Retinal pigment epithelial cell (primary cell): Measurements from ENCODE around the gene DHRS7.
A peak's percentile ranks its signal among the peaks of the same experiment; 100 is the strongest.
"Not testable (repeated sequence)": the region's sequence is repeated elsewhere in the genome, so short reads cannot be mapped to it uniquely, and the experiment has no call there.

Experiments
- DNase-seq: peaks from one replicate; pipeline ENCODE4 v3.0.0-alpha.2; 2010; ENCODE audit warnings: low read depth
- H3K4me3 ChIP-seq: 2 replicates; pipeline ENCODE4 v1.5.1; 2011; ENCODE audit warnings: mild to moderate bottlenecking, low read length, control low read depth, moderate library complexity
- CTCF ChIP-seq: conservative IDR thresholded peaks from 2 replicates; pipeline ENCODE4 v1.5.1; 2011; ENCODE audit warnings: low read depth, low read length, control low read depth, inconsistent platforms

Gene DHRS7

GRCh38 chr14:60102389-60102788 lies 62.8 kb downstream of the DHRS7 start:
- H3K4me3 ChIP-seq: no peak overlapping the region
- DNase-seq: peak; percentile 30
- no peak for TF ChIP-seq CTCF

- H3K4me3 ChIP-seq: no peak overlapping the region
- no peak for TF ChIP-seq CTCF
- no peak for DNase-seq
These were observed 63.4 kb downstream of the DHRS7 start for GRCh38 chr14:60101786-60102185.

GRCh38 chr14:60099855-60100254 lies 65.3 kb downstream of the DHRS7 start:
- H3K4me3 ChIP-seq, DNase-seq: not testable (repeated sequence)

- TF ChIP-seq CTCF: no peak
- no peak for DNase-seq
- H3K4me3 ChIP-seq: no peak overlapping the region
These were observed 67.2 kb downstream of the DHRS7 start for GRCh38 chr14:60097974-60098373.

- TF ChIP-seq CTCF: no peak
- DNase-seq: peak; percentile 28
- H3K4me3 ChIP-seq: no peak overlapping the region
These were observed 69.3 kb downstream of the DHRS7 start for GRCh38 chr14:60095781-60096450.

GRCh38 chr14:60095231-60095630 lies 70.0 kb downstream of the DHRS7 start:
- TF ChIP-seq CTCF: no peak
- DNase-seq: no peak
- H3K4me3 ChIP-seq: no peak overlapping the region

- TF ChIP-seq CTCF: no peak
- H3K4me3 ChIP-seq: peak overlapping the region; percentile 79
- peak; percentile 20 for DNase-seq
These were observed 70.8 kb downstream of the DHRS7 start for GRCh38 chr14:60094306-60094897.
